ENCODE results near the gene PPP1R9A.

The PPP1R9A gene

GRCh38 chr7:95045236-95045923, 138.0 kb downstream of the PPP1R9A start:
- peak; percentile 34 for DNase-seq

DNA sequence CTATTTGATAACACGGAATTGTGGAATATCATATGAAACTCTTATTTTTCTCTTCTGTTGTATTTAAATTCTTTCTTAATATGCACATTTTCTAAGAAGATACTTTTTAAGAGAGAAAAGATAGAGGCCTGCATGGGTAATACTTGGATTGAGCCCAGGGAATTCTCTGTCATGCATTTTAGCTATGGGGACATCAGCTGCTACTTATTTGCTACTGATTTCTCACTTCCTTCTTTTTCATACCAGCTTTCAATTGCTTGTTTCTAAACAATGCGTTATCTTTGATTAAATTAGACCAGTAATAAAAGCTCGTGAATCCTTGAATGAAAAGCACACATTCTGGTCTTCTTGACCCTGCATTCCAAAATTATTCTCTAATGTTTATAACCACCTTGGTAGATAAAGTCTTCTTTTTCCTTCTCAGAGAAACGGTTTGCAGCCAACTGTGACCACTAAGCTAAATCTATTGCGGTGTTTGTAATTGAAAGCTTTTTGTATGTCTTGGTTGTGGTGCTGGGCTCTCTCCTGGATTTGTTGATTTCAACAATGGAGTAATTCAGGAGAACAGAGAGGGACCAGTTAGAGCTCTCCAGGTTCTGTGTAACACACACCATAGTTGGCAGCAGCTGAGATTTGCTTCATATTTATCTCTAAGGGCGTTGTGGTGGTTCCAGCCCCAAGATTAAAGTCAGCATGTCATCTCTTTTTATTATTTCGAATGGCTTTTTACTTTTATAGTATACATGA, 139.3 kb downstream of the PPP1R9A start:
- no peak for DNase-seq

GRCh38 chr7:95047291-95047690, 139.9 kb downstream of the PPP1R9A start:
- DNase-seq = no peak

GRCh38 chr7:95052566-95053094, 145.2 kb downstream of the PPP1R9A start:
- DNase-seq = no peak

DNA sequence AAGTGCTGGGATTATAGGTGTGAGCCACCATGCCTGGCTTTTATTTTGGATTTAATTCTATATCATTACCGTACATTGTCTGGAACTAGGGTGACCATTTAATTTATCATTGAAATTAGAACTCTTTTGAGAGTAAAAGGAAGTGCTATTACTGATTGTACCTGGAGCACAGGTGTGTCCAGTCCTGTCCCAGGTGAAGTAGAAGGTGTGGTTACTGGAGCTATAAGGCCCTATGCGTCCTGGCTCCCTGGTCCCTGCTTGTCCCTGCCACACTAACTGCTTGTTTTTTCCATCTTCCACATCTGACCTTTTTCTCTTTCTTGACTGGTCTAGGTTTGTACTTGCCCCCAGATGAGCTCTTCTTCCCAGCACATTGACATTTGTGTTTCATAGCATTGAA, 147.0 kb downstream of the PPP1R9A start:
- no peak for DNase-seq

GRCh38 chr7:95055295-95055694, 147.9 kb downstream of the PPP1R9A start:
- no peak for DNase-seq

DNA sequence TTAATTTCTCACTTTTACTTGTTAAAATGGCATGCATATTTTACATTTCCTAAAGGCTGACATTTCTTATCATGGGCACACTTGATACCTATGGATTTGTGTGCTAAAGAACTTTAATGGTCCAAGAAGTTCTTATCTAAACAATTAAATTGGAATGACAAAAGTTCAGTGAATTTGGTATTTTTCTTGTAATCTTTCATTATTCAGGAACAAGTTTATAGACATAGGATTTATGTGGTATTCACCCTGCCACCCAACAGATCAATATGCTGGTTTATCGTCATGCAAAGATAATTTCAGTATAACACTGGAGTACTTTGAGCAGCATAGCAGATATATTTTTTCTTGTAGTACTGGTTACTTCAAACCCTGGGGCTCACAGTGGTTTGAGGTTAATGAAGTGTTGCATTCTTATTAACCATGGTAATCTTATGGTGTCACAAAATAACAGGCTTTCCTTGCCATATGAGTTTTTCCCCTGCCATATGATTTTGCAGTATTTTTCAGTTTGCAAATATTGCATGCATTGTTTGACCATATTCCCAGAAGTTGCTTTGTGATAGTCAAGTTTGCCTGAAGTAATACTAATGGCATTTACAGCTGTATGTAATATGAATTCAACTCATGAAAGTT, 148.8 kb downstream of the PPP1R9A start:
- DNase-seq = no peak

- DNase-seq = no peak
Measured at GRCh38 chr7:95056901-95057300, 149.5 kb downstream of the PPP1R9A start.

- DNase-seq = no peak
Measured at GRCh38 chr7:95059842-95060313, 152.5 kb downstream of the PPP1R9A start.

- no peak for DNase-seq
Measured at GRCh38 chr7:95062901-95063300, 155.5 kb downstream of the PPP1R9A start.

DNA sequence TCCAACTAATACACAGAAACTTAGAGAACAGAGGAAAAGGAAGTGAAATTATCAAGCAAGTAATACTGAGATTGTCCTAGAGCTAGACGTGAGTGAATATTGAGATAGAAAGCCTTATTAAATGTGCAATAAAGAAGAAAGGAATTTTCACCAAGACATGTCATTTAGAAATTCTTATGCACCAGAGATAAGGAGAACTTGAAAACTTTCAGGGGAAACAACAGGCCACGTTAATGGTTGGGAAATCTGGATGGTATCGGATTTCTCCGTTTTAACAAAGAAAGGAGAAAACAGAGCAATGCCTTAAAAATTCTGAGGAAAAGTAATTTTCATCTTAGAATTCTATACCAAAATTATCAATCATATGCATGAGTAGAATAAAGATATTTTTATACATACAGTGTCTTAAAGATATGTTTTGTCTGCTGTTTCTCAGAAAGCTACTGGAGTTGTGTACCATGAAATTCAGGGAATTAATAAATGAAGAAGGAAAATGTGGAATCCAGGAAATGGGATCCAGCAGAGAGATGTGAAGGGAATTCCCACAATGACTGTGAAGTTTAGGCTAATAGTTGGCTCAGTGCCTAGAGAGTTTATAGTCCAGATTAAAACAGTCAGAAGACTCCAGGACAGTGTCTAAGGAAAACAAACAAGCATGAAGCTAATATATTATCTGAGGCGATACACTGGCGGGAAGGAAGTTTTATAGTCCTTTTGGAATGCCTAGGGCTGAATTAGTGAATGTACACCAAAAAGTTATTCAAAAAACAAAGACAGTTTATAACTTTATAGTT, 159.5 kb downstream of the PPP1R9A start:
- DNase-seq = peak; percentile 65

DNA sequence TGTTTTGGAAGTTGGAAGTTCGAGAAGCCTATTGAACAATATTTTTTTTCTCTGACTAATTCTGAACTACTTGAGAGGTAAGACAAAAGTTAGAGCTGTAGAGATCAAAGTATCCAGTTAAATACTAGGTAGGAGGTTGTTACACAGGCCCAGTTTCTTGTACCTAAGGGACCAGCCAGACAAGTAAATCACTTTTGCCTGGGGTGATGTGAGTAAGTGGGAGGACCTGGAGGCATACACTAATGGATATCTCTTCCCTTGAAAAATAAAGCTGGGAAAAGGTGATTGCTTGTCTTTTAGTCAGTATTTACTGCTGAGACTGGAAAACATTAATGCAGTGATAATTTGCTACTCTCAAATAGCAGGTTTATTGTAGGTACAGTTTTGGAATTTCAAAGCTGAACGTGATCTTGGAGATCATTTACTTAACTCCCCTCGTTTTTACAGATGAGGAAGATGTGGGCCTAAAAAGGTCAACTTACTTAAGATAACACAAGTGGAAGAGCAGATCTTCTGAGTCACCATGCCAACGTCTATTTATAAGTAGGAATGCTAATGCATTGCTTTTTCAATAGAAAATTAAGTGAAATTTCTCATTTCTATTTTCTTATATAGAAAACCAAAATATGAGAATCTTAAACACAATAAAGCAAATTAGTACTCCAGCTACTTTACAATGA, 181.3 kb downstream of the PPP1R9A start:
- DNase-seq = no peak

GRCh38 chr7:95089414-95090315, 182.3 kb downstream of the PPP1R9A start:
- no peak for DNase-seq

- DNase-seq = no peak
Measured at GRCh38 chr7:95092324-95092723, 184.9 kb downstream of the PPP1R9A start.

GRCh38 chr7:95095259-95095965, 188.0 kb downstream of the PPP1R9A start:
- DNase-seq = no peak

GRCh38 chr7:95095966-95096540, 188.7 kb downstream of the PPP1R9A start:
- DNase-seq = peak; percentile 46

DNA sequence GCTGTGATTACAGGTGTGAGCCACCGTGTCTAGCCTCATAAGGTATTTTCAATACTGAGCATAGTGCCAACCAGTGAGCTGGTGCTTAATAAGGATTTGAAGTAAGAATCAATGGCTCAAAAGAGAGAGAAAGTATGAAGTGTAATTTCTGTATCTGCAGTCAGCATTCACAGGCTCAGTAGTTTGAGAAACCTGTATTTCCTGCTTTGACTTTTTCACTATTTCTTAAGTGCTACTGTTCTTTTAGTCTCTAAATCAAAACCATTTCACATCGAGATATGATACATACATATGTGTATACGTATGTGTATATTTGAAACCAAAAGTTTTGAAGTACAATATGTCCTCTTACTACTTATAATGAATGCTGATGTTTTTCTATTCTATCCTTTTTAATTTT, 189.9 kb downstream of the PPP1R9A start:
- DNase-seq = no peak

DNA sequence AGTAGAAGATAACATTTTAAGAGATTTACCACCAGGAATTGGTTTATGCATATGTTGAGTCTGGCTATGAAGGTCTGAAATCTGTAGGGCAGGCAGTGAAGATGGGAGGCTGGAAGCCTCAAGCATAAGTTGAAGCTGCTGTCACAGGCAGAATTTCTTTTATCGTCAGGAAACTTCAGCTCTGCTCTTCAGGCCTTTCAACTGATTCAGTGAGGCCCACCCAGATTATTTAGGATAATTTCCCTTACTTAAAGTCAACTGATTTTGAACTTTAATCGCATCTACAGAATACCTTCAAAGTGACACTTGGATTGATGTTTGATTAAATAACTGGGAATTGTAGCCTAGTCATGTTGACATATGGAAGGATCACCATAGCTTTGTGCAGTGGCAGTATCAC, 190.5 kb downstream of the PPP1R9A start:
- DNase-seq = no peak

GRCh38 chr7:95099106-95099505, 191.7 kb downstream of the PPP1R9A start:
- no peak for DNase-seq

DNA sequence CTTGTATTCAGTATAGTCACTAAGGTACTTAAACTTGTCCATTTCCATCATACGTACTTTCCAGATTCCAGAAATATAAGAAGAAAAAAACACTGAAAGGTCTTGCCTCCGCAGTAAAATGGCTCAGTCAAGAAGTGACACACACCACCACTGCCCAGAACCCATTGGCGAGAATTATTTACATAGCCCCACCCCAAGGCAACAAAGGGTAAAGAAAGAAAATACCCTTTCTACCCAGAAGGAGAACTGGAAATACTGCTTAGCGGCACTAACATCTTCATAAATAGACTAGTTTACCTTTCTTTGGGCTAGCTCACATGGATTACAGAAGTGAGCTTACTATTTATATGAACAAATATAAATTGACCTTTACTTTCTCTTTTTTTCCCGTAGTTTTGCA, 194.0 kb downstream of the PPP1R9A start:
- DNase-seq = no peak

Data from fibroblast of skin of right quadriceps (primary cell).